ENCODE results near the gene LAMTOR4.

- TF ChIP-seq CTCF (IDR thresholded peaks at IDR 0.05; ENCODE audit: low read depth, low read length) (no peak), EZH2phosphoT487 (IDR thresholded peaks at IDR 0.05; ENCODE audit: low read depth) (no peak)
These were observed 28.0 kb upstream of the LAMTOR4 start for GRCh38 chr7:100120733-100121036.

Measured in OCI-LY3 (cell line).